Panc1 (cell line): ENCODE results near the gene ISG15. TPM values are rescaled to one million over a fixed set of nuclear protein-coding genes. Genes with fewer than 3 reads are reported as not detected.

Experiments
- ATAC-seq: fragments of 200-7000 bp; cut with Tn5 transposase; 2 replicates; pipeline ENCODE4 v1.9.1; 2020; ENCODE audit warnings: mild to moderate bottlenecking, moderate library complexity
- BruUV-seq: library from RNA; stranded (reverse); fragments of 400-500 nt; replicated peaks from 2 replicates; lab custom pipeline; 2021; lab: Mats Ljungman, UMichigan
- CTCF ChIA-PET: fragments of 300-600 bp; sonication (Branson Sonifier 250); formaldehyde crosslinking; loops from one replicate; lab custom pipeline; 2022; ENCODE audit warnings: antibody characterized with exemption; lab: Charles Lee
- POLR2A ChIA-PET: fragments of 300-600 bp; sonication (Branson Sonifier 250); formaldehyde crosslinking; loops from one replicate; lab custom pipeline; 2022; ENCODE audit warnings: antibody characterized with exemption; lab: Charles Lee
- DNase-seq: peaks from one replicate; pipeline ENCODE4 v3.0.0-alpha.2; 2010; ENCODE audit warnings: low read depth, low spot score
- H3K27ac ChIP-seq: 2 replicates; pipeline ENCODE4 v1.5.1; 2011; ENCODE audit warnings: mild to moderate bottlenecking, low read length, inconsistent platforms
- H3K27me3 ChIP-seq: fragments of 200-500 bp; sonication (Bioruptor generic); 2 replicates; pipeline ENCODE4 v1.6.0; 2014; ENCODE audit warnings: low read length, inconsistent platforms; ENCODE audit not compliant: control insufficient read depth, insufficient read depth
- H3K36me3 ChIP-seq: fragments of 200-500 bp; sonication (Bioruptor generic); 2 replicates; pipeline ENCODE4 v1.5.1; 2014; ENCODE audit warnings: inconsistent platforms, mild to moderate bottlenecking, low read length, moderate library complexity; ENCODE audit not compliant: control insufficient read depth, insufficient read depth
- H3K4me1 ChIP-seq: 2 replicates; pipeline ENCODE4 v1.5.1; 2011; ENCODE audit warnings: inconsistent platforms, mild to moderate bottlenecking, low read length, moderate library complexity; ENCODE audit not compliant: control insufficient read depth, insufficient read depth
- H3K4me3 ChIP-seq, 2 experiments: 2 replicates each; pipeline ENCODE4 v1.5.1; 2011 to 2012; ENCODE audit warnings: low read depth in 2 of 2, low read length in 2 of 2, mild to moderate bottlenecking in 2 of 2, inconsistent platforms in 1 of 2, moderate library complexity in 1 of 2
- H3K9me3 ChIP-seq: fragments of 200-500 bp; sonication (Bioruptor generic); 2 replicates; pipeline ENCODE4 v1.5.1; 2014; ENCODE audit warnings: low read depth, mild to moderate bottlenecking, inconsistent platforms, low read length, moderate library complexity; ENCODE audit not compliant: control insufficient read depth, insufficient read depth
- POLR2AphosphoS5 ChIP-seq: IDR thresholded peaks from 2 replicates; pipeline ENCODE4 v1.6.1; 2012; ENCODE audit warnings: mild to moderate bottlenecking, low read depth, low read length, moderate library complexity
- SIN3A ChIP-seq: IDR thresholded peaks from 2 replicates; pipeline ENCODE4 v1.6.1; 2012; ENCODE audit warnings: low read depth, mild to moderate bottlenecking, low read length, moderate library complexity, borderline replicate concordance; ENCODE audit not compliant: insufficient read depth
- TCF7L2 ChIP-seq: IDR thresholded peaks from 2 replicates; pipeline ENCODE4 v1.6.1; 2011; ENCODE audit warnings: mild to moderate bottlenecking, low read depth, low read length, inconsistent platforms
- in situ Hi-C: cut with HindIII; loops from 2 replicates; pipeline ENCODE4 v1.10.0; 2016; ENCODE audit warnings: low sequenced_read_pairs, low pct_unique_long_range_greater_than_20kb
- intact Hi-C: fragments of 100-400 bp; cut with micrococcal nuclease; formaldehyde crosslinking; loops from one replicate; pipeline ENCODE4 v1.10.0; 2022; ENCODE audit not compliant: unreplicated experiment
- total RNA-seq: library from RNA; stranded (reverse); gene quantifications from one replicate; pipeline ENCODE4 v1.2.1, GENCODE V29; 2021; ENCODE audit not compliant: unreplicated experiment
- TF ChIP-seq, protein P1 (sequence below): fragments of 450-650 bp; IDR thresholded peaks from 2 replicates; pipeline ENCODE4 v1.5.1; 2017; ENCODE audit warnings: mild to moderate bottlenecking
- TF ChIP-seq, protein P2 (sequence below), 2 experiments: IDR thresholded peaks; 2 replicates each; pipeline ENCODE4 v1.6.1; 2011 to 2012; ENCODE audit warnings: low read depth in 2 of 2, control low read depth in 1 of 2, low read length in 1 of 2, mild to moderate bottlenecking in 1 of 2, moderate library complexity in 1 of 2; ENCODE audit not compliant: insufficient read depth in 1 of 2

The ISG15 gene
- total RNA-seq, 1 experiment from 2014 or later, result 102 TPM

DNA sequence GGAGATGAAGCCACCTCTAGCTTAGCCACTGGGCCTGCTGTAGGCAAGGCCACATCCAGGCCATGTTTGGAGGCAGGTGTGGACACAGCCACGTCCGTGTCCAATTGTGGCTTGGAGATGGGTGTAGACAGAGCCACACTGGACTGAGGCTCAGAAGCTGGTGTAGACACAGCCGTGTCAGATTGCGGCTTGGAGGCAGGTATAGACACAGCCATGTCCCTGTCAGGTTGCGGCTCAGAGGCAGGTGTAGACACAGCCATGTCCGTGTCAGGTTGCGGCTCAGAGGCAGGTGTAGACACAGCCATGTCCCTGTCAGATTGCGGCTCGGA is 33.6 kb upstream of the ISG15 start:
- Histone ChIP-seq H3K4me1 (peaks cover 4% of the 10 kb centered on the region; the same call in 1 of the 2 replicates), H3K27me3 (no peaks in the 10 kb centered on the region), H3K4me3 (no peak overlapping the region), H3K27ac (no peak overlapping the region), H3K9me3 (no peaks in the 10 kb centered on the region), H3K36me3 (no peaks in the 10 kb centered on the region)
- no peak for DNase-seq
- no peak for ATAC-seq
- POLR2A ChIA-PET, result no interaction called here
- TF ChIP-seq TCF7L2 (no peak), SIN3A (no peak), POLR2AphosphoS5 (no peak)
- TF ChIP-seq, protein P1, sequence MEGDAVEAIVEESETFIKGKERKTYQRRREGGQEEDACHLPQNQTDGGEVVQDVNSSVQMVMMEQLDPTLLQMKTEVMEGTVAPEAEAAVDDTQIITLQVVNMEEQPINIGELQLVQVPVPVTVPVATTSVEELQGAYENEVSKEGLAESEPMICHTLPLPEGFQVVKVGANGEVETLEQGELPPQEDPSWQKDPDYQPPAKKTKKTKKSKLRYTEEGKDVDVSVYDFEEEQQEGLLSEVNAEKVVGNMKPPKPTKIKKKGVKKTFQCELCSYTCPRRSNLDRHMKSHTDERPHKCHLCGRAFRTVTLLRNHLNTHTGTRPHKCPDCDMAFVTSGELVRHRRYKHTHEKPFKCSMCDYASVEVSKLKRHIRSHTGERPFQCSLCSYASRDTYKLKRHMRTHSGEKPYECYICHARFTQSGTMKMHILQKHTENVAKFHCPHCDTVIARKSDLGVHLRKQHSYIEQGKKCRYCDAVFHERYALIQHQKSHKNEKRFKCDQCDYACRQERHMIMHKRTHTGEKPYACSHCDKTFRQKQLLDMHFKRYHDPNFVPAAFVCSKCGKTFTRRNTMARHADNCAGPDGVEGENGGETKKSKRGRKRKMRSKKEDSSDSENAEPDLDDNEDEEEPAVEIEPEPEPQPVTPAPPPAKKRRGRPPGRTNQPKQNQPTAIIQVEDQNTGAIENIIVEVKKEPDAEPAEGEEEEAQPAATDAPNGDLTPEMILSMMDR, result no peak
- TF ChIP-seq, protein P2, sequence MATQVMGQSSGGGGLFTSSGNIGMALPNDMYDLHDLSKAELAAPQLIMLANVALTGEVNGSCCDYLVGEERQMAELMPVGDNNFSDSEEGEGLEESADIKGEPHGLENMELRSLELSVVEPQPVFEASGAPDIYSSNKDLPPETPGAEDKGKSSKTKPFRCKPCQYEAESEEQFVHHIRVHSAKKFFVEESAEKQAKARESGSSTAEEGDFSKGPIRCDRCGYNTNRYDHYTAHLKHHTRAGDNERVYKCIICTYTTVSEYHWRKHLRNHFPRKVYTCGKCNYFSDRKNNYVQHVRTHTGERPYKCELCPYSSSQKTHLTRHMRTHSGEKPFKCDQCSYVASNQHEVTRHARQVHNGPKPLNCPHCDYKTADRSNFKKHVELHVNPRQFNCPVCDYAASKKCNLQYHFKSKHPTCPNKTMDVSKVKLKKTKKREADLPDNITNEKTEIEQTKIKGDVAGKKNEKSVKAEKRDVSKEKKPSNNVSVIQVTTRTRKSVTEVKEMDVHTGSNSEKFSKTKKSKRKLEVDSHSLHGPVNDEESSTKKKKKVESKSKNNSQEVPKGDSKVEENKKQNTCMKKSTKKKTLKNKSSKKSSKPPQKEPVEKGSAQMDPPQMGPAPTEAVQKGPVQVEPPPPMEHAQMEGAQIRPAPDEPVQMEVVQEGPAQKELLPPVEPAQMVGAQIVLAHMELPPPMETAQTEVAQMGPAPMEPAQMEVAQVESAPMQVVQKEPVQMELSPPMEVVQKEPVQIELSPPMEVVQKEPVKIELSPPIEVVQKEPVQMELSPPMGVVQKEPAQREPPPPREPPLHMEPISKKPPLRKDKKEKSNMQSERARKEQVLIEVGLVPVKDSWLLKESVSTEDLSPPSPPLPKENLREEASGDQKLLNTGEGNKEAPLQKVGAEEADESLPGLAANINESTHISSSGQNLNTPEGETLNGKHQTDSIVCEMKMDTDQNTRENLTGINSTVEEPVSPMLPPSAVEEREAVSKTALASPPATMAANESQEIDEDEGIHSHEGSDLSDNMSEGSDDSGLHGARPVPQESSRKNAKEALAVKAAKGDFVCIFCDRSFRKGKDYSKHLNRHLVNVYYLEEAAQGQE (IDR thresholded peaks at IDR 0.05; ENCODE audit: insufficient read depth in 1 of 2, low read depth in 2 of 2, low read length in 1 of 2), result no peak
- CTCF ChIA-PET, result no interaction called here
- BruUV-seq, result no TSS peak
- intact Hi-C loops (no loop called here), in situ Hi-C loops (no loop called here)

DNA sequence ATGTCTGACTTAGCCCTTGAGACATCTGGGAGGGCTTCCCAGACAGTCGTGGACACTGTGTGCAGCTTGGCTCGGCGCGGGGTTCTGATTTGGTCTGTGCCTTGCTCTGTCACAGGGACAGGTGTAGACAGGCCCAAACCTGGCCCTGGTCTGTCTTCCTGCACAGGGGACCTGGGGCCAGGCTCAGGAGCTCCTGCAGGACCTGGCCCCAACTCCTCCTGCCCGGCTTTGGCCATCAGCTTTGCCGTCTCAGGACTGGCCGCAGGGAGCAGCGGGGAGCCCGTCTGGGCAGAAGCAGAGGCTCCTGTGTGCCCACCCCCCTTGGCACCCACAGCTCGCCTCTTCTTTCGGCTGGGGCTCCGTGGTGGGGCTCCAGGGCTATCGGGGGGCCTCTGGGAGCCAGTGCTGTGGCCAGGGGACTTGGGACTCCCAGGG is 33.1 kb upstream of the ISG15 start:
- CTCF ChIA-PET, result no interaction called here

More for the DNA sequence above, 33.1 kb upstream of the ISG15 start:
- Histone ChIP-seq H3K36me3 (no peaks in the 10 kb centered on the region), H3K4me3 (no peak overlapping the region), H3K27me3 (no peaks in the 10 kb centered on the region), H3K9me3 (no peaks in the 10 kb centered on the region), H3K27ac (no peak overlapping the region), H3K4me1 (peaks cover 4% of the 10 kb centered on the region; the same call in 1 of the 2 replicates)
- intact Hi-C loops (no loop called here), in situ Hi-C loops (no loop called here)
- TF ChIP-seq SIN3A, result no peak
- no peak for TF ChIP-seq POLR2AphosphoS5
- TF ChIP-seq, protein P2 (IDR thresholded peaks at IDR 0.05; ENCODE audit: insufficient read depth in 1 of 2, low read depth in 2 of 2, low read length in 1 of 2), result no peak
- TF ChIP-seq TCF7L2, result no peak
- TF ChIP-seq, protein P1, result no peak
- BruUV-seq, result no TSS peak
- POLR2A ChIA-PET, result interaction anchor here (0.5 kb wide), 2 partner anchors 13 to 78 kb away, joined by 5 to 10 read pairs; no protein-coding TSS in a partner anchor
- no peak for ATAC-seq
- no peak for DNase-seq
